Peyer's patch (tissue), 4 donors: ENCODE results near the gene DNMT1.

Source experiments
- CTCF ChIP-seq, 6 experiments: fragments of 450-650 bp in 4 of 6; fragments of 200-600 bp in 2 of 6; sonication (generic) in 1 of 6; IDR thresholded peaks; one replicate each; pipeline ENCODE4 v1.5.1; 2017 to 2019; ENCODE audit warnings: antibody characterized with exemption in 6 of 6, mild to moderate bottlenecking in 3 of 6, moderate library complexity in 1 of 6
- POLR2A ChIP-seq, 2 donors: fragments of 450-650 bp; IDR thresholded peaks; one replicate each; pipeline ENCODE4 v1.5.1; 2017; ENCODE audit warnings: antibody characterized with exemption in 2 of 2, mild to moderate bottlenecking in 2 of 2, moderate library complexity in 2 of 2

GRCh38 chr19:10120538-10121189 is 74.1 kb downstream of the DNMT1 start:
- TF ChIP-seq POLR2A (IDR thresholded peaks at IDR 0.05) (no peak), CTCF (IDR thresholded peaks at IDR 0.05) (no peak)
